PC-3 (cell line): ENCODE results near the gene PTHLH. TPM values are rescaled to one million over a fixed set of nuclear protein-coding genes. Genes with fewer than 3 reads are reported as not detected.
A peak's percentile ranks its signal among the peaks of the same experiment; 100 is the strongest.

Experiments used
- ATAC-seq: fragments of 200-7000 bp; cut with Tn5 transposase; 2 replicates; pipeline ENCODE4 v1.9.1; 2020; ENCODE audit warnings: mild to moderate bottlenecking, moderate library complexity
- BruUV-seq: library from RNA; stranded (reverse); fragments of 400-500 nt; replicated peaks from 2 replicates; lab custom pipeline; 2021; lab: Mats Ljungman, UMichigan
- CTCF ChIA-PET: fragments of 300-600 bp; sonication (Branson Sonifier 250); formaldehyde crosslinking; loops from one replicate; lab custom pipeline; 2022; ENCODE audit warnings: antibody characterized with exemption; lab: Charles Lee
- POLR2A ChIA-PET: fragments of 300-600 bp; sonication (Branson Sonifier 250); formaldehyde crosslinking; loops from one replicate; lab custom pipeline; 2022; ENCODE audit warnings: antibody characterized with exemption; ENCODE audit not compliant: unreplicated experiment; lab: Charles Lee
- DNase-seq: peaks from one replicate; pipeline ENCODE4 v3.0.0-alpha.2; 2015
- H2AFZ ChIP-seq: fragments of 300-600 bp; sonication (generic); 2 replicates; pipeline ENCODE4 v1.6.0; 2016; ENCODE audit warnings: antibody characterized with exemption, low read length
- H3F3A ChIP-seq: fragments of 300-600 bp; sonication (generic); one replicate; pipeline ENCODE4 v1.6.0; 2017; ENCODE audit warnings: antibody characterized with exemption, low read length, control low read depth, mild to moderate bottlenecking; ENCODE audit not compliant: unreplicated experiment
- H3K27ac ChIP-seq: fragments of 300-600 bp; sonication (generic); 2 replicates; pipeline ENCODE4 v1.5.1; 2016; ENCODE audit warnings: mild to moderate bottlenecking, low read length
- H3K27me3 ChIP-seq: fragments of 300-600 bp; sonication (generic); 2 replicates; pipeline ENCODE4 v1.6.1; 2016; ENCODE audit warnings: low read length, mixed read lengths
- H3K36me3 ChIP-seq: fragments of 300-600 bp; sonication (generic); 2 replicates; pipeline ENCODE4 v1.6.1; 2016; ENCODE audit warnings: low read depth, mixed run types, low read length, mixed read lengths
- H3K4me1 ChIP-seq: fragments of 300-600 bp; sonication (generic); 2 replicates; pipeline ENCODE4 v1.5.1; 2016; ENCODE audit warnings: low read length; ENCODE audit not compliant: insufficient read depth
- H3K4me2 ChIP-seq: fragments of 300-600 bp; sonication (generic); 2 replicates; pipeline ENCODE4 v1.6.0; 2016; ENCODE audit warnings: low read length
- H3K4me3 ChIP-seq: fragments of 300-600 bp; sonication (generic); 2 replicates; pipeline ENCODE4 v1.5.1; 2016; ENCODE audit warnings: mild to moderate bottlenecking, low read length, mixed read lengths
- H3K79me2 ChIP-seq: fragments of 300-600 bp; sonication (generic); 2 replicates; pipeline ENCODE4 v1.6.1; 2017; ENCODE audit warnings: low read length, mixed read lengths
- H3K9ac ChIP-seq: fragments of 300-600 bp; sonication (generic); 2 replicates; pipeline ENCODE4 v1.6.0; 2016; ENCODE audit warnings: mild to moderate bottlenecking, low read length
- H3K9me2 ChIP-seq: fragments of 300-600 bp; sonication (generic); replicated peaks from 2 replicates; pipeline ENCODE4 v1.6.1; 2016; ENCODE audit warnings: mixed run types, low read length, mixed read lengths
- H3K9me3 ChIP-seq: fragments of 300-600 bp; sonication (generic); 2 replicates; pipeline ENCODE4 v1.6.1; 2016; ENCODE audit warnings: low read length, mixed read lengths
- H4K20me1 ChIP-seq: fragments of 300-600 bp; sonication (generic); 2 replicates; pipeline ENCODE4 v1.6.1; 2016; ENCODE audit warnings: low read length, mixed read lengths
- EZH2 ChIP-seq: fragments of 300-600 bp; sonication (generic); IDR thresholded peaks from one replicate; pipeline ENCODE4 v1.6.1; 2017; ENCODE audit warnings: antibody characterized with exemption, mild to moderate bottlenecking, low read length; ENCODE audit not compliant: unreplicated experiment
- EZH2phosphoT487 ChIP-seq: fragments of 300-600 bp; sonication (generic); IDR thresholded peaks from 2 replicates; pipeline ENCODE4 v1.6.1; 2018; ENCODE audit warnings: mild to moderate bottlenecking, antibody characterized with exemption, low read length, borderline replicate concordance
- intact Hi-C: fragments of 100-400 bp; cut with micrococcal nuclease; formaldehyde crosslinking; loops from 2 replicates; pipeline ENCODE4 v1.9.0; 2023
- total RNA-seq: library from RNA; depleted of rRNA; stranded (reverse); fragments of >200 nt; gene quantifications from 2 replicates; pipeline ENCODE4 v1.2.3, GENCODE V29; 2014
- TF ChIP-seq, protein P1 (sequence below): fragments of 300-600 bp; sonication (generic); conservative IDR thresholded peaks from 2 replicates; pipeline ENCODE4 v1.5.1; 2017; ENCODE audit warnings: antibody characterized with exemption, low read depth, mild to moderate bottlenecking, low read length

Gene PTHLH
- total RNA-seq, 1 experiment from 2014 or later = 383 TPM

DNA sequence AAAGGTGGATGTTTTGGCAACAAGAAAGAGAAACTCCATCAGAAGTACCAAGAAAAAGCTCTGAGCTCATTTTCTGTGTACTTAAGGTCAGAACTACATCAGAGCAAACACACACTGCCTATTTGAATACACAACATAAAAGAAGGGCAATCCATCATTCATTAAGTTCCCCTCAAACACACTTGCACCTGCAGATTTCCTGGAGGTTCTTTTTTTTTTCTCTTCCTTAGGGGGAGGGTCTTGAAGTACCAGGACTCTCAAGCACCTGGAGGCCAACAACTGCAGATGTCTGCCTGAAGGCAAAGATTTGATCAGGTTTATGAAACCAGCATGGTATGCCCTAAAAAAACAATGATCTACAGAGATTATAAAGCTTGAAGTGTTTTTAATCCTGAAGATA is 26.1 kb upstream of the PTHLH start:
- intact Hi-C loops = loop anchor here (2.0 kb wide), 1 partner anchor 16 kb away; no protein-coding TSS in a partner anchor

DNA sequence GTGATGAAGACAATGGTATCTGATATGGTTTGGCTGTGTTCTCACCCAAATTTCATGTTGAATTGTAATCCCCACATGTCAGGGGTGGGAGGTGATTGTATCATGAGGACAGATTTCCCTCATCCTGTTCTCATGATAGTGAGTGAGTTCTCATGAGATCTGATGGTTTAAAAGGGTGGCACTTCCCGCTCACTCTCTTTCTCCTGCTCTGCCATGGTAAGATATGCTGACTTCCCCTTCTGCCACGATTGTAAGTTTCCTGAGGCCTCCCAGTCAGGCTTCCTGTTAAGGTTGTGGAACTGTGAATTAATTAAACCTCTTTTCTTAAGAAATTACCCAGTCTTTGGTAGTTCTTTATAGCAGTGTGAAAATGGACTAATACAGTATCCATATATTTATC is 25.6 kb upstream of the PTHLH start:
- no peak overlapping the region for H3K27ac ChIP-seq
- no TSS peak for BruUV-seq
- DNase-seq = no peak
- H3K4me1 ChIP-seq = peaks cover 4% of the 10 kb centered on the region; the same call in 1 of the 2 replicates
- H3K9me3 ChIP-seq = no peaks in the 10 kb centered on the region
- ChIA-PET POLR2A (interaction anchor here (1.0 kb wide), 1 partner anchor 30 kb away, joined by 3 read pairs; no protein-coding TSS in a partner anchor), CTCF (no interaction called here)
- H3K9me2 ChIP-seq = no peaks in the 10 kb centered on the region
- no peaks in the 10 kb centered on the region for H3K79me2 ChIP-seq
- H2AFZ ChIP-seq = no peak overlapping the region
- H4K20me1 ChIP-seq = no peaks in the 10 kb centered on the region
- H3K4me3 ChIP-seq = no peak overlapping the region
- no peak overlapping the region for H3K4me2 ChIP-seq
- no peaks in the 10 kb centered on the region for H3K27me3 ChIP-seq
- no peak overlapping the region for H3K9ac ChIP-seq
- intact Hi-C loops = loop anchor here (2.0 kb wide), 1 partner anchor 17 kb away; no protein-coding TSS in a partner anchor
- no peak for ATAC-seq
- TF ChIP-seq EZH2phosphoT487 = no peak
- TF ChIP-seq, protein P1, sequence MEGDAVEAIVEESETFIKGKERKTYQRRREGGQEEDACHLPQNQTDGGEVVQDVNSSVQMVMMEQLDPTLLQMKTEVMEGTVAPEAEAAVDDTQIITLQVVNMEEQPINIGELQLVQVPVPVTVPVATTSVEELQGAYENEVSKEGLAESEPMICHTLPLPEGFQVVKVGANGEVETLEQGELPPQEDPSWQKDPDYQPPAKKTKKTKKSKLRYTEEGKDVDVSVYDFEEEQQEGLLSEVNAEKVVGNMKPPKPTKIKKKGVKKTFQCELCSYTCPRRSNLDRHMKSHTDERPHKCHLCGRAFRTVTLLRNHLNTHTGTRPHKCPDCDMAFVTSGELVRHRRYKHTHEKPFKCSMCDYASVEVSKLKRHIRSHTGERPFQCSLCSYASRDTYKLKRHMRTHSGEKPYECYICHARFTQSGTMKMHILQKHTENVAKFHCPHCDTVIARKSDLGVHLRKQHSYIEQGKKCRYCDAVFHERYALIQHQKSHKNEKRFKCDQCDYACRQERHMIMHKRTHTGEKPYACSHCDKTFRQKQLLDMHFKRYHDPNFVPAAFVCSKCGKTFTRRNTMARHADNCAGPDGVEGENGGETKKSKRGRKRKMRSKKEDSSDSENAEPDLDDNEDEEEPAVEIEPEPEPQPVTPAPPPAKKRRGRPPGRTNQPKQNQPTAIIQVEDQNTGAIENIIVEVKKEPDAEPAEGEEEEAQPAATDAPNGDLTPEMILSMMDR = no peak
- no peak for TF ChIP-seq EZH2
- no peaks in the 10 kb centered on the region for H3F3A ChIP-seq
- H3K36me3 ChIP-seq = no peaks in the 10 kb centered on the region

More for the DNA sequence above, 26.1 kb upstream of the PTHLH start:
- no peaks in the 10 kb centered on the region for H3K9me2 ChIP-seq
- BruUV-seq = no TSS peak
- DNase-seq = peak; percentile 43
- no peaks in the 10 kb centered on the region for H3K9me3 ChIP-seq
- no peaks in the 10 kb centered on the region for H3F3A ChIP-seq
- POLR2A ChIA-PET = interaction anchor here (1.0 kb wide), 1 partner anchor 30 kb away, joined by 3 read pairs; no protein-coding TSS in a partner anchor
- no peak overlapping the region for H3K4me3 ChIP-seq
- CTCF ChIA-PET = no interaction called here
- peaks cover 4% of the 10 kb centered on the region; the same call in 1 of the 2 replicates for H3K4me1 ChIP-seq
- no peak overlapping the region for H3K4me2 ChIP-seq
- no peak overlapping the region for H2AFZ ChIP-seq
- ATAC-seq = peak; percentile 70
- H3K27ac ChIP-seq = no peak overlapping the region
- no peaks in the 10 kb centered on the region for H3K27me3 ChIP-seq
- H4K20me1 ChIP-seq = no peaks in the 10 kb centered on the region
- H3K36me3 ChIP-seq = no peaks in the 10 kb centered on the region
- TF ChIP-seq EZH2phosphoT487 (no peak), EZH2 (no peak)
- TF ChIP-seq, protein P1 = no peak
- H3K9ac ChIP-seq = no peak overlapping the region
- no peaks in the 10 kb centered on the region for H3K79me2 ChIP-seq

DNA sequence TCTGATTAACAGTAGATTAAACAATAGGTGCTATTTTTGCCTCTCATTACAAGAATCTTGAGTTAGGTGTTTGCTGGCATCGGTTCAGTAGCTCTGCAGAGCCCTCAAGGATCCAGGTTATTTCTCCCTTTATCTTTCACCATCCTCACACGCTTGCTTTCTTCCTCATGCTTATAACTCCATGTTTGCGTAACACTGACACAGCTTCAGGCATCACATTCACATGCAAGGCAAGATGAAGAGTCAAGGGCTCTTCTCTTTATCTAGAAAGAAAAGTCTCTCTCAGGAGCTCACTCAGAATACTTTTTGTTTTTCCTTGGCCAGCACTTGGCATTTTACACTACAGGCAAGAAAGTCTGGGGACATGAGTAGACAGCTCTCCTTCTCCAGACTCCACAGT is 24.2 kb upstream of the PTHLH start:
- TF ChIP-seq, protein P1 = no peak
- TF ChIP-seq EZH2 (no peak), EZH2phosphoT487 (no peak)
- BruUV-seq = no TSS peak
- ChIA-PET CTCF (no interaction called here), POLR2A (interaction anchor here (1.0 kb wide), 1 partner anchor 12 kb away, joined by 8 read pairs; no protein-coding TSS in a partner anchor)
- no peak overlapping the region for H3K4me2 ChIP-seq
- no peaks in the 10 kb centered on the region for H3F3A ChIP-seq
- H3K27me3 ChIP-seq = no peaks in the 10 kb centered on the region
- intact Hi-C loops = no loop called here
- no peaks in the 10 kb centered on the region for H3K9me3 ChIP-seq
- ATAC-seq = no peak
- H2AFZ ChIP-seq = no peak overlapping the region
- H3K79me2 ChIP-seq = no peaks in the 10 kb centered on the region
- no peaks in the 10 kb centered on the region for H3K9me2 ChIP-seq
- no peak overlapping the region for H3K27ac ChIP-seq
- H3K9ac ChIP-seq = no peak overlapping the region
- peaks cover 4% of the 10 kb centered on the region; the same call in 1 of the 2 replicates for H3K4me1 ChIP-seq
- no peak for DNase-seq
- H4K20me1 ChIP-seq = no peaks in the 10 kb centered on the region
- no peak overlapping the region for H3K4me3 ChIP-seq
- no peaks in the 10 kb centered on the region for H3K36me3 ChIP-seq
